HCT116 (cell line): ENCODE measurements around the gene SYNE1.

Experiments
- CTCF ChIP-seq, 3 experiments: fragments of 200-600 bp in 1 of 3; sonication (generic) in 1 of 3; IDR thresholded peaks in 2 of 3; conservative IDR thresholded peaks in 1 of 3; 2 replicates each; pipeline ENCODE4 v1.5.1; 2012 to 2017; ENCODE audit warnings: low read depth in 2 of 3, low read length in 2 of 3, antibody characterized with exemption in 1 of 3, borderline replicate concordance in 1 of 3, control low read depth in 1 of 3, mild to moderate bottlenecking in 1 of 3, mixed read lengths in 1 of 3, mixed run types in 1 of 3, moderate library complexity in 1 of 3; ENCODE audit not compliant: insufficient read depth in 1 of 3
- EZH2 ChIP-seq: fragments of 200-600 bp; sonication (generic); IDR thresholded peaks from 2 replicates; pipeline ENCODE4 v1.6.1; 2017; ENCODE audit warnings: antibody characterized with exemption, mixed run types
- MAX ChIP-seq: IDR thresholded peaks from 2 replicates; pipeline ENCODE4 v1.6.1; 2012
- POLR2A ChIP-seq: IDR thresholded peaks from 2 replicates; pipeline ENCODE4 v1.7.0; 2011; ENCODE audit warnings: borderline replicate concordance; ENCODE audit not compliant: insufficient read depth, insufficient read length; ENCODE audit errors: extremely low read depth
- POLR2AphosphoS5 ChIP-seq: IDR thresholded peaks from 2 replicates; pipeline ENCODE4 v1.6.1; 2011; ENCODE audit warnings: mild to moderate bottlenecking, low read depth, low read length, moderate library complexity
- RAD21 ChIP-seq: IDR thresholded peaks from 2 replicates; pipeline ENCODE4 v1.6.1; 2012; ENCODE audit warnings: low read depth, mild to moderate bottlenecking
- SIN3A ChIP-seq: IDR thresholded peaks from 2 replicates; pipeline ENCODE4 v1.6.1; 2012; ENCODE audit warnings: low read depth

GRCh38 chr6:152155792-152156191, 481.4 kb downstream of the SYNE1 start:
- no peak for TF ChIP-seq EZH2
- TF ChIP-seq MAX, result no peak
- no peak for TF ChIP-seq CTCF (IDR thresholded peaks at IDR 0.05 in 2 of 3, conservative IDR thresholded peaks at IDR 0.05 in 1 of 3; ENCODE audit: borderline replicate concordance in 1 of 3, insufficient read depth in 1 of 3, low read depth in 2 of 3, low read length in 2 of 3)
- no peak for TF ChIP-seq POLR2AphosphoS5
- TF ChIP-seq RAD21, result no peak
- TF ChIP-seq POLR2A, result no peak
- TF ChIP-seq SIN3A, result no peak
